Astrocyte (in vitro differentiated cells and primary cell): ENCODE results near the gene TBCEL.

Source experiments
- CTCF ChIP-seq: IDR thresholded peaks from 2 replicates; pipeline ENCODE4 v1.5.1; 2011; ENCODE audit warnings: low read depth, mild to moderate bottlenecking, inconsistent platforms, low read length, moderate library complexity; ENCODE audit not compliant: insufficient read depth
- EZH2 ChIP-seq: IDR thresholded peaks from 2 replicates; pipeline ENCODE4 v1.6.1; 2012; ENCODE audit warnings: mild to moderate bottlenecking, low read length, inconsistent platforms; ENCODE audit not compliant: insufficient read depth

GRCh38 chr11:121035780-121036179 is 11.9 kb downstream of the TBCEL start:
- no peak for TF ChIP-seq CTCF
- TF ChIP-seq EZH2 = no peak
